Measurements from ENCODE around the gene CST11.

DNA sequence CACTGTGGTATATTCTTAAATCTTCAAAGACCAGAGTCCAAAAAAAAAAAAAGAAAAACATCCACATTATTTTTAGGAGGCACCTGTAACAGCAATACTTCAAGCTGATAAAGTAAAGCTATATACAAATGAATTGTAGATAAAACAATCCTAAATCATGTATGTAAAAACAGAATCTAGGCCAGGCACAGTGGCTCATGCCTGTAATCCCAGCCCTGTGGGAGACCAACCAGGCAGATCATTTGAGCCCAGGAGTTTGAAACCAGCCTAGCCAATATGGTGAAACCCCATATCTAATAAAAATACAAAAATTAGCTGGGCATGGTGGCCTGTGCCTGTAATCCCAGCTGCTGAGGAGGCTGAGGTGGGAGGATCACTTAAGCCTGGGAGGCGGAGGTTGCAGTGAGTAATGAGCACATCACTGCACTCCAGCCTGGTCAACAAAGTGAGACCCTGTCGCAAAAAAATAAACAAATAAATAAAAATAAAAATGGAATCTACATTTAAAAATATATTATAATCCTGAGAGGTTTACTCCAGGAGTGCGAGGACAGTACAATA is 38.7 kb downstream of the CST11 start:
- TF ChIP-seq, protein P1, sequence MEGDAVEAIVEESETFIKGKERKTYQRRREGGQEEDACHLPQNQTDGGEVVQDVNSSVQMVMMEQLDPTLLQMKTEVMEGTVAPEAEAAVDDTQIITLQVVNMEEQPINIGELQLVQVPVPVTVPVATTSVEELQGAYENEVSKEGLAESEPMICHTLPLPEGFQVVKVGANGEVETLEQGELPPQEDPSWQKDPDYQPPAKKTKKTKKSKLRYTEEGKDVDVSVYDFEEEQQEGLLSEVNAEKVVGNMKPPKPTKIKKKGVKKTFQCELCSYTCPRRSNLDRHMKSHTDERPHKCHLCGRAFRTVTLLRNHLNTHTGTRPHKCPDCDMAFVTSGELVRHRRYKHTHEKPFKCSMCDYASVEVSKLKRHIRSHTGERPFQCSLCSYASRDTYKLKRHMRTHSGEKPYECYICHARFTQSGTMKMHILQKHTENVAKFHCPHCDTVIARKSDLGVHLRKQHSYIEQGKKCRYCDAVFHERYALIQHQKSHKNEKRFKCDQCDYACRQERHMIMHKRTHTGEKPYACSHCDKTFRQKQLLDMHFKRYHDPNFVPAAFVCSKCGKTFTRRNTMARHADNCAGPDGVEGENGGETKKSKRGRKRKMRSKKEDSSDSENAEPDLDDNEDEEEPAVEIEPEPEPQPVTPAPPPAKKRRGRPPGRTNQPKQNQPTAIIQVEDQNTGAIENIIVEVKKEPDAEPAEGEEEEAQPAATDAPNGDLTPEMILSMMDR (IDR thresholded peaks at IDR 0.05; ENCODE audit: low read length): no peak
- no peak for TF ChIP-seq EZH2 (IDR thresholded peaks at IDR 0.05; ENCODE audit: borderline replicate concordance, low read length)

Measured in OCI-LY1 (cell line).